Cardiac muscle cell (in vitro differentiated cells and primary cell): Measurements from ENCODE around the gene LGALS9. TPM values are rescaled to one million over a fixed set of nuclear protein-coding genes. Genes with fewer than 3 reads are reported as not detected.
A peak's percentile ranks its signal among the peaks of the same experiment; 100 is the strongest.
"Not testable (repeated sequence)": the region's sequence is repeated elsewhere in the genome, so short reads cannot be mapped to it uniquely, and the experiment has no call there.

Source experiments
- DNase-seq, 2 donors: peaks; one replicate each; pipeline versions ENCODE4 v3.0.0 to v3.0.0-alpha.2; 2010 to 2017; ENCODE audit warnings: low read depth in 1 of 2, low spot score in 1 of 2
- H3K27ac ChIP-seq: fragments of 200-600 bp; sonication (generic); 2 replicates; pipeline ENCODE4 v1.5.1; 2016
- H3K27me3 ChIP-seq: fragments of 200-600 bp; sonication (generic); 2 replicates; pipeline ENCODE4 v1.6.0; 2016; ENCODE audit warnings: control low read depth
- H3K36me3 ChIP-seq: fragments of 200-600 bp; sonication (generic); 2 replicates; pipeline ENCODE4 v1.5.1; 2016; ENCODE audit warnings: control low read depth
- H3K4me1 ChIP-seq: fragments of 200-600 bp; sonication (generic); 2 replicates; pipeline ENCODE4 v1.8.1; 2017; ENCODE audit warnings: low read depth, mild to moderate bottlenecking, mixed run types
- H3K4me3 ChIP-seq: fragments of 200-600 bp; sonication (generic); 2 replicates; pipeline ENCODE4 v1.5.1; 2016; ENCODE audit warnings: mild to moderate bottlenecking
- H3K9me3 ChIP-seq: fragments of 200-600 bp; sonication (generic); 2 replicates; pipeline ENCODE4 v1.5.1; 2017; ENCODE audit warnings: low read depth, mild to moderate bottlenecking, control low read depth
- polyA plus RNA-seq: library from polyadenylated mRNA; unstranded; fragments of >200 nt; fragmentation: Nextera tagmentation; extraction: Ambion mirVana; gene quantifications from 2 replicates; pipeline ENCODE4 v1.2.1, GENCODE V29; 2016
- total RNA-seq: library from RNA; depleted of rRNA; stranded (reverse); fragments of >200 nt; gene quantifications from 2 replicates; pipeline ENCODE4 v1.2.3, GENCODE V29; 2016
- TF ChIP-seq, protein P1 (sequence below): IDR thresholded peaks from 2 replicates; pipeline ENCODE4 v1.5.1; 2012; ENCODE audit warnings: low read depth, mild to moderate bottlenecking, low read length

LGALS9 gene
- total and polyA plus RNA-seq, 2 experiments from 2014 or later = 0.46 to 0.63 TPM

DNA sequence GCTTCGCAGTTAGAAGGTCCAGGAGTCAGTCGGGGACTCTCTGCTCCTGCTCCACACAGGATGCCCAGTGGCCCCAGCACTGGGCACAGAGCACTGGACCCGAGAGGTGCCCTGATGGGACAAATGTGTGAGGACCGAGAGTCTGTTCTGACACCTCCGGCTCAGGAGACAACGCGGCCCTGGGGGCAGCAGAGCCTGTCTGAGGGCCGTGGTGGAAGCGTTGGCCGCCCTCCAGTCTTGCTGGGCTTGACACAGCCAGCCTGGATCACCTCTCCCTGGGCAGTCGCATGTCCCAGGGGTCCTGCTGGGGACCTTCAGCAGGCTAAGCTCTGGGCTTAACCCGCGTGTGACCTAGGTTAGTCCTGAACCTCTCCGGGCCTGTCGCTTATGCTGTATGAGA is 23.1 kb downstream of the LGALS9 start:
- no peak for DNase-seq
- no peaks in the 10 kb centered on the region for H3K4me1 ChIP-seq
- no peak overlapping the region for H3K4me3 ChIP-seq
- H3K27me3 ChIP-seq = no peaks in the 10 kb centered on the region
- no peaks in the 10 kb centered on the region for H3K36me3 ChIP-seq
- TF ChIP-seq, protein P1, sequence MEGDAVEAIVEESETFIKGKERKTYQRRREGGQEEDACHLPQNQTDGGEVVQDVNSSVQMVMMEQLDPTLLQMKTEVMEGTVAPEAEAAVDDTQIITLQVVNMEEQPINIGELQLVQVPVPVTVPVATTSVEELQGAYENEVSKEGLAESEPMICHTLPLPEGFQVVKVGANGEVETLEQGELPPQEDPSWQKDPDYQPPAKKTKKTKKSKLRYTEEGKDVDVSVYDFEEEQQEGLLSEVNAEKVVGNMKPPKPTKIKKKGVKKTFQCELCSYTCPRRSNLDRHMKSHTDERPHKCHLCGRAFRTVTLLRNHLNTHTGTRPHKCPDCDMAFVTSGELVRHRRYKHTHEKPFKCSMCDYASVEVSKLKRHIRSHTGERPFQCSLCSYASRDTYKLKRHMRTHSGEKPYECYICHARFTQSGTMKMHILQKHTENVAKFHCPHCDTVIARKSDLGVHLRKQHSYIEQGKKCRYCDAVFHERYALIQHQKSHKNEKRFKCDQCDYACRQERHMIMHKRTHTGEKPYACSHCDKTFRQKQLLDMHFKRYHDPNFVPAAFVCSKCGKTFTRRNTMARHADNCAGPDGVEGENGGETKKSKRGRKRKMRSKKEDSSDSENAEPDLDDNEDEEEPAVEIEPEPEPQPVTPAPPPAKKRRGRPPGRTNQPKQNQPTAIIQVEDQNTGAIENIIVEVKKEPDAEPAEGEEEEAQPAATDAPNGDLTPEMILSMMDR = no peak
- no peaks in the 10 kb centered on the region for H3K9me3 ChIP-seq
- H3K27ac ChIP-seq = no peak overlapping the region

DNA sequence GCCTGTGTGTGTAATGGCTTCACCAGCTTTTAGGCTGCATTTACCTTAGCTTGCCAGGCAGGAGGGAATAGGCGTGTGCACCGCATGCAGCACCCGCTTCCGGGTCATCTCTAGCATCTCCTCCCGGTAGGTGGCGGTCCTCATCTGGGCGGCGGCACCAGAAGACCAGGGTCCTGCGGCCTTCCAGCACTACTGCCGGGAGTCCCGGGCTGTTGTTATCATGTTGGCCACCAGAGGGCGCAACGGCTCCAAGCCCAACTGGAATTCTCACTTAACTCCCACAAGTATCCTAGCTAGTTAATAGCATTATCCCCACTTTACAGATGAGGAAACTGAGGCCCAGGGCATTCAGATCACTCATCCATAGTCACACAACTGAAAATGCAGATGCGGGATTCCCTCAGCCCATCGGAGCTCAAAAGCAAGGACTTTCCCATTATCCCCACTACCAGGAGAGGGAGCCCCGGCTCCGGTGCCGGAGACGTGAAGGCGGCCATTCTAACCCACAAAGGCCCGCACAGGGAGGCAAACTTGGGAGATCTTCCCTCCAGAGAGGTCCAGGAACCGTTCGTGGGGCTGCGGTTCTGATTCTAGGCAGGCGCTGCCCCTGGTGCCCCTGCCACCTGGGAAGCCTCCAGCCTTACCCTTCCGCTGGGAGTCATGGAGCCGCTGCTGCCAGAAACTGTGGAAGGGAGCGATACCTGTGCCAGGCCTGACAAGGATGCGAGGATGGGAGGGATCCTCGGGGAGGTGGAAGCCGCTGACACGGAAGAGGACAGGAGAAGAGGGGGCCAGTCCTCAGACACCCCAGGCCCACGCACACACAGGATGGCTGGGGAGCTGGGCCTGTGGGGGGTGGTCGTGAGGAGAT is 23.9 kb downstream of the LGALS9 start:
- no peak overlapping the region for H3K27ac ChIP-seq
- no peaks in the 10 kb centered on the region for H3K36me3 ChIP-seq
- no peaks in the 10 kb centered on the region for H3K27me3 ChIP-seq
- no peaks in the 10 kb centered on the region for H3K9me3 ChIP-seq
- H3K4me1 ChIP-seq = no peaks in the 10 kb centered on the region
- DNase-seq = peak; percentile 70 to 78
- no peak overlapping the region for H3K4me3 ChIP-seq
- TF ChIP-seq, protein P1 = peak; percentile 87

DNA sequence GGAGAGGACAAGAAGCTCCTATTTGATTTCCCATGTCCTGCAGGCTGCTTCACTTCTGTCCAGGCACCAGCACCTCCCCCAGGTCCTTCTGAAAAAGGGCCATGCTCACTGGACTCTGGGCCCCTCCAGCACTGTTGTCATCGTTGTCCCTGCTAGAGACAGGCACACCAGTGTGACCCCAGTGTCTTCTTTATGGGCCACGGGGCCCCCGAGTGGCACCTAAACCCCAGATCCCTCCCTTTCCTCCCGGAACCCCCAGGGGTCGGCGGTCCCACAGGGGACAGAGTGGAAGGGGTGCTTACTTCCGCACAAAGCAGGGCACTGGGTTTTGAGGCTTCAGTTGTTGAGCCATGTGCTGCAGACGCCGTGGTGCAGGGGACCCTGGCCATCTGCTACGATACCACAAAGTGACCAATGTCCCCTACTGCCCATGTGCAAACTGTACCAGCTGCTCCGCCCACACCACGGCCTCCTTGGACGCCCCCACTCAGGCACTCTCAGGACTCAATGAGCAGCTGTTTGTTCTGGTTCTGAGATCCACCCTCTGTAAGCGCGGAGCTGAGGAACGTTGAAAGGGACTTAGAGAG is 24.6 kb downstream of the LGALS9 start:
- DNase-seq, H3K4me1 ChIP-seq, H3K4me3 ChIP-seq, H3K36me3 ChIP-seq, H3K9me3 ChIP-seq, H3K27me3 ChIP-seq, H3K27ac ChIP-seq: not testable (repeated sequence)

DNA sequence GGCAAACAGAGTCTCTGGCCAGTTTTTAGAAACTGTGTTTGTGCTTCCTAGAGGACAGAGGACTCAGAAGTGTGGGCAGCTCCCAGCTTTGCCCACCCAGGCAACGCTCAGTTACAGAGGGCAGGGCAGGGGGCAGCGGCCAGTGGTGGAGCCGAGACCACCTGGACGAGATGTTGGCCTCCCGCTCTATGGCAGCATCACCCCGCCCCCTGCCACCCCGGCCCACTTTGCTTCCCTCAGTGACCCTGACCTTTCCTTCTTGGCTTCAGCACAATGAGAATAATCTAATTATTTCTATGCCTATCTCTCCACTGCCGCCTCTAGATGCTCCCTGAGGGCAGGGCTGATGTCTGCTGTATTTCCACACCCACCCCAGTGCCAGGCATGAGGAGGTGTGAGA is 25.6 kb downstream of the LGALS9 start:
- DNase-seq, H3K27me3 ChIP-seq, H3K4me1 ChIP-seq, H3K9me3 ChIP-seq, H3K36me3 ChIP-seq, H3K4me3 ChIP-seq, H3K27ac ChIP-seq: not testable (repeated sequence)

DNA sequence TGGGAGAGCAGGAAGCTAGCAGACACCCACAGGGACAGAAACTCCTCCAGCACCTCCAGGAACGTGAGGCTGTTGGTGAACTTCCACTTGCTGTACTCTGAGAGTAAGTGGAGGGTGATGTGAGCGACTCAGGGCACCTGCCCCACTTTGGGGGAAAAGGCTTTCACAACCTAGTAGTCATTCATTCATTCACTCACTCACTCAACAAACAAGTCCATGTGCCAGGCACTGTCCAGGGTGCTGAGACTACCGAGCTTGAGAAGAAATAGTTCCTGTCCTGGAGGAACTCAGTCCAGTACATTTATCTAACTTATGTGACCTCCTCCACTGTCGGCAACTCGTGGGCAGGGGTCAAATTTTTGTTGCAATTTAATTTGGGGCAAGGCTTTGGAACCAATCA is 26.6 kb downstream of the LGALS9 start:
- Histone ChIP-seq H3K4me1 (no peaks in the 10 kb centered on the region), H3K36me3 (no peaks in the 10 kb centered on the region), H3K27me3 (no peaks in the 10 kb centered on the region), H3K27ac (no peak overlapping the region), H3K9me3 (no peaks in the 10 kb centered on the region), H3K4me3 (no peak overlapping the region)
- TF ChIP-seq, protein P1 = no peak
- DNase-seq = peak; percentile 29 to 52

DNA sequence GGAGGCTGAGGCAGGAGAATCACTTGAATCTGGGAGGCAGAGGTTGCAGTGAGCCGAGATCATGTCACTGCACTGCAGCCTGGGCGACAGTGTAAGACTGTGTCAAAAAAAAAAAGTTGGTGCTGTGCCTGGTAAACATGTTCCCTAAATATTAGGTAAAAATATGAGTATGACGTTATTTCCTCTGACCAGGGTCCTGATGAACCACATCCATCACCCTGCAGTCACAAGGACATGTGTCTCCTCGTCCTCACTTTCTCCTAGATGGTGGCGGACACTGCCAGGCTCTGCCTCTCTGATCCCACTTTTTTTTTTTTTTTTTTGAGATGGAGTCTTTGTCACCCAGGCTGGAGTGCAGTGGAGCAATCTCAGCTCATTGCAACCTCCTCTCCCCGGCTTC is 28.7 kb downstream of the LGALS9 start:
- Histone ChIP-seq H3K27me3 (no peaks in the 10 kb centered on the region), H3K27ac (no peak overlapping the region), H3K36me3 (no peaks in the 10 kb centered on the region), H3K9me3 (no peaks in the 10 kb centered on the region), H3K4me1 (no peaks in the 10 kb centered on the region), H3K4me3 (no peak overlapping the region)
- TF ChIP-seq, protein P1 = no peak
- DNase-seq = no peak
